Stimulated activated effector memory CD8-positive, alpha-beta T cell treated with anti-CD3 and anti-CD28 coated beads, Interleukin-12 subunit alpha, Interleukin-12 subunit beta, amount 100 ng/mL, for 72 hours (primary cell): Measurements from ENCODE around the gene PSMB8.
"Not testable (repeated sequence)": the region's sequence is repeated elsewhere in the genome, so short reads cannot be mapped to it uniquely, and the experiment has no call there.

Experiments
- ATAC-seq: fragments of 150-1000 bp; cut with Tn5 transposase; 2 replicates; pipeline ENCODE4 v1.10.0; 2021
- DNase-seq, 2 donors: peaks; one replicate each; pipeline ENCODE4 v3.0.0; 2021 to 2022; ENCODE audit warnings: low spot score in 2 of 2
- H3K27ac Mint-ChIP-seq: one replicate; pipeline ENCODE4 v1.8.0; 2022; ENCODE audit warnings: mild to moderate bottlenecking, mixed read lengths
- H3K36me3 Mint-ChIP-seq: one replicate; pipeline ENCODE4 v1.8.0; 2022; ENCODE audit warnings: mild to moderate bottlenecking, mixed read lengths
- H3K4me1 Mint-ChIP-seq: one replicate; pipeline ENCODE4 v1.8.0; 2022; ENCODE audit warnings: mixed read lengths
- H3K4me3 Mint-ChIP-seq: one replicate; pipeline ENCODE4 v1.8.0; 2022; ENCODE audit warnings: mild to moderate bottlenecking, mixed read lengths
- H3K9me3 Mint-ChIP-seq: one replicate; pipeline ENCODE4 v1.8.0; 2022; ENCODE audit warnings: mixed read lengths

PSMB8 gene

GRCh38 chr6:32843979-32844838, at the start of gene PSMB8:
TSS of gene PSMB8 (minus strand) at chr6:32844047. CDS start at chr6:32843996, 51 bp downstream.
- no peaks in the 10 kb centered on the region for H3K9me3 Mint-ChIP-seq

GRCh38 chr6:32890831-32891230, 47.0 kb upstream of the PSMB8 start:
- Mint-ChIP-seq H3K4me1 (peaks cover 21% of the 10 kb centered on the region), H3K27ac (no peak overlapping the region)
- DNase-seq, result no peak

More at GRCh38 chr6:32843979-32844838, at the start of gene PSMB8:
- DNase-seq (peak; percentile 92 to 99), ATAC-seq (peak; percentile 90)
- H3K36me3 Mint-ChIP-seq, result peaks cover 100% of the 10 kb centered on the region
- H3K27ac Mint-ChIP-seq, result peak within 1 kb of the TSS; percentile 100
- H3K4me1 Mint-ChIP-seq, result peaks cover 92% of the 10 kb centered on the region
- H3K4me3 Mint-ChIP-seq, result peak within 1 kb of the TSS; percentile 99

DNA sequence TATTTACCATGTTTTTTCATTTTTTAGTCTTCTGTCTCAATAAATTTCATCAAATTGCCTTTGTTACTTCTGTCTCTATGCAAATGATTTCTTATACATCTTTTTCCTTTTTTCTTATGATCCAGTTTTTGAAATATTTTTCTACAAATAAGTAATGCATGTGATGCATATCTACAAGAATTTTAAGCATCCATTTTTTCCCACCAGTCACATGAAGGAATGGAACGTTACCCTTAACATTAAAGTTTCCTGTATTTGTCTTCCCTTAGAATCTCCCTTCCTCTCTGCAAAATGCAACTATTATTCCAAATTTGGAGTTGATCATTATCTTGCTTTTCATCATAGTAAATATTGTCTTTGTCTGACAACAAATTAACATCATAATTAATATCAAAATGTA, 45.7 kb upstream of the PSMB8 start:
- ATAC-seq (no peak), DNase-seq (no peak)
- H3K36me3 Mint-ChIP-seq, result peaks cover 8% of the 10 kb centered on the region
- H3K27ac Mint-ChIP-seq, result no peak overlapping the region
- H3K9me3 Mint-ChIP-seq, result no peaks in the 10 kb centered on the region
- H3K4me1 Mint-ChIP-seq, result peaks cover 9% of the 10 kb centered on the region
- no peak overlapping the region for H3K4me3 Mint-ChIP-seq

More at GRCh38 chr6:32890831-32891230, 47.0 kb upstream of the PSMB8 start:
- Mint-ChIP-seq H3K9me3 (no peaks in the 10 kb centered on the region), H3K4me3 (no peak overlapping the region), H3K36me3 (peaks cover 19% of the 10 kb centered on the region)
- ATAC-seq, result no peak

GRCh38 chr6:32888576-32888975, 44.7 kb upstream of the PSMB8 start:
- no peak for ATAC-seq
- H3K36me3 Mint-ChIP-seq, result no peaks in the 10 kb centered on the region
- H3K4me3 Mint-ChIP-seq, result no peak overlapping the region
- DNase-seq, result no peak
- peaks cover under 1% of the 10 kb centered on the region for H3K4me1 Mint-ChIP-seq
- no peak overlapping the region for H3K27ac Mint-ChIP-seq
- H3K9me3 Mint-ChIP-seq, result no peaks in the 10 kb centered on the region

DNA sequence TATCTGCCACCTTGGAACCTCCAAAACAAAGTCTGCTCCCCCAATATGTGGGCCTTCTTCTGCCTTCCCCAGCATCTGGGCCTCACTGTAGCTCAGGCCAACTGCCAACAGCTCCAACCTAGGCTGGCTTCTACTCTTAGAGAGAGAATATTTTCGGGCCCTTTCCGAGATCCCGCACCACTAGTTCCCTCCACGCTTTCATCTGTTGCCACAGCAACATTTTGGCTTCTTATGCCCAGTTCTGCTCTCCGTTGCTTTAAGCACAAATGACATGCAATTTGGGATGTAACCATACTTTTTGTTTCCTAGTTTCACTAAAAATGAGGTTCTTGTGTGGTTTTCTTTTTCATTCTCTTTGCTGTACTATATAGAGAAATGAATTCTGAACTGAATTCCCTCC, 43.8 kb upstream of the PSMB8 start:
- no peaks in the 10 kb centered on the region for H3K36me3 Mint-ChIP-seq
- no peaks in the 10 kb centered on the region for H3K4me1 Mint-ChIP-seq
- H3K4me3 Mint-ChIP-seq, result no peak overlapping the region

DNA sequence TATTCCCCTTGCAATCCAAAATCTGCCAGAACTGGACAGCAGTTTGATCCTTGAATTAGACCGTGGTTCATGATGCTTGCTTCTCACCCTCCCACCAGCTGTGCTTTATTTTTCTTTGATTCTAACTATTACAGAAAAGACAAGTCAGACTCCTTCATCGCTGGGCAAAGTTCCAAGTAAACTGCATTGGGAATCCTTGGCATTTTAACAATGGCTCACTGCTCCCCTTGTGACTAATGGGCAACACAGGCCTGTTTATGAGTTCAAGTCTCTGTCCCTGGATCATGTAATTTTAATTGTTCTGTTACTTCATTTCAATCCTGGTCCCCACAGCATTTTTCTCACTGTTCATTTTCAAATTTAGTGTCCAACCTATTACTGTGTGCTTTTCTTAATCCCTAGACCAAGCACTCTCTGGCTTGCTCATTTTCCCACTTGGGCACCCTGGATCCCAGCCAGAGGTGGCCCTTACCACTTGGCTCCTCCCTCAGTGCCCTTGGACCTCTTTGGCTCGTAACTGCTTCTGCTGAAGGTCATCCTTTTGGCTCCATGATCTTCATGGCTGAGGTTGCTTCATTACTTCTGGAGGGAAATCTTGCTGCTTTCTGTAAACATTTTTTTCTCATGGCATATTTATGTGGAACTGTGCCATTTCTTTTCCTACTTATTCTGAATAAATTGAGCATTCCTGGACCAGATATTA, 43.0 kb upstream of the PSMB8 start:
- ATAC-seq, result no peak
- no peak overlapping the region for H3K4me3 Mint-ChIP-seq
- DNase-seq, result no peak
- no peaks in the 10 kb centered on the region for H3K9me3 Mint-ChIP-seq
- H3K27ac Mint-ChIP-seq, result no peak overlapping the region
- no peaks in the 10 kb centered on the region for H3K36me3 Mint-ChIP-seq
- H3K4me1 Mint-ChIP-seq, result no peaks in the 10 kb centered on the region

More for the DNA sequence above, 43.8 kb upstream of the PSMB8 start:
- Mint-ChIP-seq H3K9me3 (no peaks in the 10 kb centered on the region), H3K27ac (no peak overlapping the region)
- ATAC-seq (no peak), DNase-seq (no peak)

DNA sequence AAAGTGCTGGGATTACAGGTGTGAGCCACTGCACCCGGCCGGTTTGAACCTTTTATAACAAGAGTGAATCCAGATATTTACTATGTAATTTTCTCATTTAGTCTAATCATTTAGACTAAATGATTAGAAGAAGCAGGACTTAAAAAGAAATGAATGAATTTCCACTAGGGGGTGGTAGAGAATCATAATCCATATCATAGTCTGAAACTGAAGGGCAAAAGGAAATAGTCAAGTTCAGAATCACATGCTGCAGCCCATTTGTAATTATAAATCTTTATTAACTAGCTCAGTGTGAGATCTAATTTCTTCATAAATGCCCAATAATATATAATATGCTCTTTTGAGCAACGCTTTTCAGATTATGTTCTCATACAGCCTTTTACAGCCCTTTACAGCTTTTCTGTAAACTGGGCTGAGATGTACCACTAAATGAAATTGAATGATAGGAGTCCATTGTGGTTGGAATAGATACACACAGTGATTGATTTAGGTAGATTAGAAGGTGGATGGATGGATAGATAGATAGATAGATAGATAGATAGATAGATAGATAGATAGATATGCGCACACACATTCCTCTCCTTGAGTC, 41.9 kb upstream of the PSMB8 start:
- no peaks in the 10 kb centered on the region for H3K36me3 Mint-ChIP-seq
- DNase-seq (no peak), ATAC-seq (peak; percentile 65)

GRCh38 chr6:32883789-32884188, 39.9 kb upstream of the PSMB8 start:
- ATAC-seq (no peak), DNase-seq (no peak)
- H3K36me3 Mint-ChIP-seq, result no peaks in the 10 kb centered on the region
- no peaks in the 10 kb centered on the region for H3K4me1 Mint-ChIP-seq
- H3K27ac Mint-ChIP-seq, result no peak overlapping the region
- H3K4me3 Mint-ChIP-seq, result no peak overlapping the region
- H3K9me3 Mint-ChIP-seq, result no peaks in the 10 kb centered on the region

More for the DNA sequence above, 41.9 kb upstream of the PSMB8 start:
- Mint-ChIP-seq H3K4me1 (no peaks in the 10 kb centered on the region), H3K4me3 (no peak overlapping the region), H3K9me3 (no peaks in the 10 kb centered on the region), H3K27ac (no peak overlapping the region)

DNA sequence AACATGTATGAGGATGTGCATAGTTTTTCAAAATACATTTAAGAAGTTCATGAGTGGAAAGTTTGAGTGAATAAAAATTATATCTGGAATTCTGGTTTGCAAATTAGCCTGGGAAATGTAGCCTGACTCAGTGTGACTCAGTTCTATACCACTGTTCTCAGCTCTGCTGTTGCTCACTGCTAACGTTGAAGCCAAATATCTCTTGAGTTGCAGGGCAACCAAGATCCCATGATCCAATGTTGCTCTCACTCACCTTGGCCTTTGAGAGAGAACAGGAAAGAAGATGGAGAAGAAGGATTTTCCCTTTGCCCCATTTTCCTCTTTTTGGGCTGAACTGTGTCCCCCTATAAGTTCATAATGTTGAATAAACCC, 39.0 kb upstream of the PSMB8 start:
- Mint-ChIP-seq H3K9me3 (no peaks in the 10 kb centered on the region), H3K4me3 (no peak overlapping the region), H3K36me3 (no peaks in the 10 kb centered on the region), H3K27ac (no peak overlapping the region), H3K4me1 (no peaks in the 10 kb centered on the region)
- DNase-seq (no peak), ATAC-seq (peak; percentile 50)

DNA sequence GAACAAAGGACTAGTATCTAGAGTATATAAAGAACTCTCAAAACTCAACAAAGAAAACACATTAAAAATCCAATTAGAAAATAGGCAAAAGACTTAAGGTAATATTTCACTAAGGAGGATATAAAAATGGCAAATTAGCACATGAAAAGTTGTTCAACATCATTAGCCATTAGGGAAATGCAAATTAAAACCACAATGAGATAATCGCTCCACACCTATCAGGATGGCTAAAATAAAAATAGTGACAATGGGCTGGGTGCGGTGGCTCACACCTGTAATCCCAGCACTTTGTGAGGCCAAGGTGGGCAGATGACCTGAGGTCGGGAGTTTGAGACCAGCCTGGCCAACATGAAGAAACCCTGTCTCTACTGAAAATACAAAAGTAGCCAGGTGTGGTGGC, 37.1 kb upstream of the PSMB8 start:
- DNase-seq, H3K36me3 Mint-ChIP-seq, H3K9me3 Mint-ChIP-seq, ATAC-seq, H3K27ac Mint-ChIP-seq, H3K4me1 Mint-ChIP-seq, H3K4me3 Mint-ChIP-seq: not testable (repeated sequence)

DNA sequence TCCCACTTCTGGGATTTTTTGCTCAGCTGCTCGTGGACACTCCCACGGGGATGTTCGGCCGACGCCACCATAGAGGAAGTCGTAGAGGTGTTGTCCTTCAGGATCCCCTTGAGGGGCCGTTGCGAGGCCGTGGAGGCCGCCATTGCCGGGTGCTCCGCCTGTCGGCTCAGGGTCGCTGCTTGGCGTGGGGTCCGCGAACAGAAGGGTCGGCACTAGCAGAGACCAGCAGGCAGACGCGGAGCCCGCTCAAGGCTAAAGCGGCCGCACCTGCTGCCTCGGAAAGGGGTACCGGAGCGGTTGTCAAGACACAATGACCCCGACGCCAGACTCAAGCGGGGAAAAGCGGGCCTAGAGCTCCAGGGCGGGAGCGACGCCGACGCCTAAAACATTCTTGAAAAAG, 35.8 kb upstream of the PSMB8 start:
- Mint-ChIP-seq H3K27ac (no peak overlapping the region), H3K4me3 (no peak overlapping the region), H3K9me3 (no peaks in the 10 kb centered on the region), H3K4me1 (no peaks in the 10 kb centered on the region), H3K36me3 (no peaks in the 10 kb centered on the region)
- no peak for DNase-seq
- ATAC-seq, result no peak

GRCh38 chr6:32876603-32877002, 32.8 kb upstream of the PSMB8 start:
- Mint-ChIP-seq H3K27ac (no peak overlapping the region), H3K4me3 (no peak overlapping the region), H3K9me3 (no peaks in the 10 kb centered on the region), H3K36me3 (no peaks in the 10 kb centered on the region), H3K4me1 (no peaks in the 10 kb centered on the region)
- ATAC-seq, result peak; percentile 60
- no peak for DNase-seq

DNA sequence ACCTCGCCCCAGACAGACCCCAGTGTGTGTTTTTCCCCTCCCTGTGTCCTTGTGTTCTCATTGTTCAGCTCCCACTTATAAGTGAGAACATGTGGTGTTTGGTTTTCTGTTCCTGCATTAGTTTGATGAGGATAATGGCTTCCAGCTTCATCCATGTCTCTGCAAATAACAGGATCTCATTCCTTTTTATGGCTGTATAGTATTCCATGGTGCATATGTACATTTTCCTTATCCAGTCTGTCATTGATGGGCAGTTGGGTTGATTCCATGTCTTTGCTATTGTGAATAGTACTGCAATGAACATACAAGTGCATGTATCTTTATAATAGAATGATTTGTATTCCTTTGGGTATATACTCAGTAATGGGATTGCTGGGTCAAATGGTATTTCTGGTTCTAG, 30.1 kb upstream of the PSMB8 start:
- DNase-seq, ATAC-seq, H3K36me3 Mint-ChIP-seq, H3K4me3 Mint-ChIP-seq, H3K27ac Mint-ChIP-seq, H3K9me3 Mint-ChIP-seq, H3K4me1 Mint-ChIP-seq: not testable (repeated sequence)

GRCh38 chr6:32868257-32868788, 24.5 kb upstream of the PSMB8 start:
- H3K9me3 Mint-ChIP-seq, result no peaks in the 10 kb centered on the region
- ATAC-seq, result peak; percentile 88
- peak; percentile 79 to 91 for DNase-seq
- peaks cover 25% of the 10 kb centered on the region for H3K4me1 Mint-ChIP-seq
- H3K27ac Mint-ChIP-seq, result no peak overlapping the region
- H3K4me3 Mint-ChIP-seq, result no peak overlapping the region
- H3K36me3 Mint-ChIP-seq, result peaks cover 6% of the 10 kb centered on the region

DNA sequence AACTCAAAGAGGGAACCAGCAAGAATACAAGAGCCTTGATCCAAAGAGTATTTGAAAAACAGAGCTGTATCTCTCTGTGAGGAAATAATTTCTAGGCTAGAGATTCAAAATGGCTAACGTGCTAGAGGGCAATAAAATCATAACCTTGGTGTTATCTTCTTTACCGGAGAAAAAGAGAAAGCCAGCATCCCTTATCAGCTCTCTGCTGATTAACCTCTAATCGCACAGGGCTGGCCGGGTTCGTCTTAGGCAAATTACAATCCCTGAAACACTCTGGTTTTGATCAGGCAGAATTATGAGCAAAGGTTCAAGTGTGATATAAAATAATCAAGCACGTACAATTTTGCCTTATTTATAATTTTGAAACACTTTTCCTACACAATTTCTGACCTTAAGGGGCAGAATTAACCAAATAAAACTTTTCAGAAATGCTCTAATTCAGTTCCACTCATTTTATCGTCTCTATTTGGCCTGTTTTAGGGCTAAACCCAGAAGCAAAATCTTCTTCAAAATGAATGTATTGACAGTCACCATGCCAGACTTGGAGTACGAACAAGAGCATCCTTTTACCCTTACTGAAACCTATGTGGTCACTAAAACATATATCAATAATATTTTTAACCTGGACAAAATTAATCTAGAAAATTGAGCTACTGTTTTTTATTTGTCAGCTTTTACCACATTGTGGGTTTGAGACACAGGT, 23.9 kb upstream of the PSMB8 start:
- no peaks in the 10 kb centered on the region for H3K9me3 Mint-ChIP-seq
- peaks cover 25% of the 10 kb centered on the region for H3K4me1 Mint-ChIP-seq
- no peak for ATAC-seq
- no peak for DNase-seq
- H3K36me3 Mint-ChIP-seq, result peaks cover 12% of the 10 kb centered on the region
- no peak overlapping the region for H3K4me3 Mint-ChIP-seq
- peak overlapping the region; percentile 23 for H3K27ac Mint-ChIP-seq
